GM19328 (cell line): Measurements from ENCODE around the gene NAV2.

Experiments
- ATAC-seq: cut with Tn5 transposase; IDR thresholded peaks from one replicate; pipeline ENCODE4 v1.9.1; 2021; ENCODE audit warnings: mild to moderate bottlenecking, moderate library complexity; ENCODE audit not compliant: unreplicated experiment

The NAV2 gene

GRCh38 chr11:19963697-19964387 lies 251.2 kb downstream of the NAV2 start:
- ATAC-seq = no peak

- no peak for ATAC-seq
These were observed 253.8 kb downstream of the NAV2 start for GRCh38 chr11:19966441-19966840.

GRCh38 chr11:19966927-19967326 lies 254.3 kb downstream of the NAV2 start:
- no peak for ATAC-seq

GRCh38 chr11:19967787-19968186 lies 255.2 kb downstream of the NAV2 start:
- no peak for ATAC-seq

- ATAC-seq = no peak
These were observed 256.2 kb downstream of the NAV2 start for GRCh38 chr11:19968860-19969259.

- ATAC-seq = no peak
These were observed 258.3 kb downstream of the NAV2 start for GRCh38 chr11:19970944-19971343.

- no peak for ATAC-seq
These were observed 259.5 kb downstream of the NAV2 start for GRCh38 chr11:19972091-19972490.

- ATAC-seq = no peak
These were observed 260.0 kb downstream of the NAV2 start for GRCh38 chr11:19972651-19973050.

GRCh38 chr11:19973136-19973635 lies 260.5 kb downstream of the NAV2 start:
- no peak for ATAC-seq

GRCh38 chr11:19974886-19975285 lies 262.2 kb downstream of the NAV2 start:
- no peak for ATAC-seq

GRCh38 chr11:19975414-19975990 lies 262.9 kb downstream of the NAV2 start:
- ATAC-seq = no peak

- no peak for ATAC-seq
These were observed 263.8 kb downstream of the NAV2 start for GRCh38 chr11:19976281-19976941.

GRCh38 chr11:19977941-19978340 lies 265.3 kb downstream of the NAV2 start:
- ATAC-seq = no peak

GRCh38 chr11:19978668-19979518 lies 266.3 kb downstream of the NAV2 start:
- no peak for ATAC-seq

GRCh38 chr11:19979519-19979845 lies 266.8 kb downstream of the NAV2 start:
- ATAC-seq = peak; percentile 68

- no peak for ATAC-seq
These were observed 267.8 kb downstream of the NAV2 start for GRCh38 chr11:19980388-19980787.

- ATAC-seq = no peak
These were observed 268.5 kb downstream of the NAV2 start for GRCh38 chr11:19980957-19981669.

- ATAC-seq = no peak
These were observed 270.3 kb downstream of the NAV2 start for GRCh38 chr11:19982774-19983495.

GRCh38 chr11:19984048-19984742 lies 271.6 kb downstream of the NAV2 start:
- no peak for ATAC-seq
